DND-41 (cell line): ENCODE data around the gene SLC38A10.
A peak's percentile ranks its signal among the peaks of the same experiment; 100 is the strongest.

Experiments
- ATAC-seq: fragments of 200-7000 bp; cut with Tn5 transposase; 3 replicates; pipeline ENCODE4 v1.9.1; 2021; ENCODE audit warnings: low read depth; ENCODE audit not compliant: insufficient read depth
- DNase-seq: peaks from one replicate; pipeline ENCODE4 v3.0.0-alpha.2; 2020
- H2AFZ ChIP-seq: 2 replicates; pipeline ENCODE4 v1.6.0; 2012; ENCODE audit warnings: low read depth, low read length
- H3K27ac ChIP-seq: 2 replicates; pipeline ENCODE4 v1.5.1; 2012; ENCODE audit warnings: low read length, inconsistent platforms
- H3K27me3 ChIP-seq: fragments of 200-600 bp; sonication (generic); 2 replicates; pipeline ENCODE4 v1.6.0; 2012; ENCODE audit warnings: low read length, mild to moderate bottlenecking, inconsistent platforms; ENCODE audit not compliant: insufficient read depth, poor library complexity
- H3K36me3 ChIP-seq: 2 replicates; pipeline ENCODE4 v1.5.1; 2012; ENCODE audit warnings: low read length, inconsistent platforms; ENCODE audit not compliant: insufficient read depth
- H3K4me1 ChIP-seq: 2 replicates; pipeline ENCODE4 v1.5.1; 2012; ENCODE audit warnings: mild to moderate bottlenecking, low read length; ENCODE audit not compliant: insufficient read depth
- H3K4me2 ChIP-seq: 2 replicates; pipeline ENCODE4 v1.6.0; 2012; ENCODE audit warnings: mild to moderate bottlenecking, moderate library complexity, low read length, inconsistent platforms; ENCODE audit not compliant: insufficient read depth
- H3K4me3 ChIP-seq, 2 experiments: fragments of 200-600 bp in 1 of 2; shearing (Covaris generic) in 1 of 2; 2 replicates each; pipeline ENCODE4 v1.5.1; 2012 to 2016; ENCODE audit warnings: inconsistent platforms in 2 of 2, low read length in 2 of 2, mild to moderate bottlenecking in 2 of 2, low read depth in 1 of 2, moderate library complexity in 1 of 2
- H3K79me2 ChIP-seq: 2 replicates; pipeline ENCODE4 v1.6.0; 2012; ENCODE audit warnings: low read length, inconsistent platforms; ENCODE audit not compliant: insufficient read depth
- H3K9ac ChIP-seq: 2 replicates; pipeline ENCODE4 v1.6.0; 2012; ENCODE audit warnings: low read depth, mild to moderate bottlenecking, inconsistent platforms, low read length, moderate library complexity
- H3K9me3 ChIP-seq: 2 replicates; pipeline ENCODE4 v1.5.1; 2012; ENCODE audit warnings: low read length, moderate library complexity, mild to moderate bottlenecking, inconsistent platforms; ENCODE audit not compliant: insufficient read depth, severe bottlenecking
- H4K20me1 ChIP-seq: 2 replicates; pipeline ENCODE4 v1.6.0; 2012; ENCODE audit warnings: low read length; ENCODE audit not compliant: insufficient read depth
- EZH2 ChIP-seq: IDR thresholded peaks from 3 replicates; pipeline ENCODE4 v1.6.1; 2012; ENCODE audit warnings: borderline replicate concordance, low read depth, mild to moderate bottlenecking, moderate library complexity, low read length, inconsistent platforms; ENCODE audit not compliant: severe bottlenecking
- TF ChIP-seq, protein P1 (sequence below): IDR thresholded peaks from 2 replicates; pipeline ENCODE4 v1.5.1; 2012; ENCODE audit warnings: borderline replicate concordance, low read length, moderate library complexity, mild to moderate bottlenecking; ENCODE audit not compliant: poor library complexity, severe bottlenecking; ENCODE audit errors: extremely low read depth

SLC38A10 gene

DNA sequence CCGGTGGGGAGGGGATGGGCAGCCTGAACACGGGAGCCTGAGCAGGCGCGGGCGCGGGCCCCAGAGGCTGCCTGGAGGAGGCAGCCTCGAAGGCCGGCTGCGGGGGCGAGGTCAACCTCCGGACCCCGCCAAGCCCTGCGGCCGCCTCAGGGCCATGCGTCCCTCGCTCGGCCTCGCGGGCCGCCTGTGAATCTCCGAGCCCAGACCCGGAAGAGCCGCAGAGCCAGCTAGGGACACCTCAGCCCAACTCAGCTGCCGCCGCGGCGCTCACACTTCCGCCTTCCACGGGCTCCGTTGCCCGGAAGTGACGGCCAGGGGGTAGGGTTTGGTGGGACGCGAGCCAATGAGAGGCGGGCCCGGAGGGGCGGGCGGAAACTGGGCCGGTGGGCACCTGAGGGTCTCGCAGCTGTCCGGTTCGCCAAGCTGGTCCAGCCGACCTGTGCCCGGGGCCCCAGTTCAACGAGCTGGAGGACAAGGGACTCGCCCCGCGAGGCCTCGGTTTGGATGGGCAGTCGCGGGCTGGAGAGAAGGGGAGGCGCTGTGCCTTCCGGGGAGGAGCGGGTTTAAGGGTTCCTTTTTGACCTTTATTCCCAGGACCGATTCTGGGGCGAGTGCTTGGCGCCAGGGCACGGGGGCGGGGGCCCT, at the start of gene SLC38A10:
SLC38A10 (minus strand) TSS at position 277 of the 645 bp plus-strand sequence. CDS start 386 bp downstream, outside the sequence.
- Histone ChIP-seq H2AFZ (peak within 1 kb of the TSS; percentile 96), H3K9ac (peak within 1 kb of the TSS; percentile 95), H3K27ac (peak within 1 kb of the TSS; percentile 88)

DNA sequence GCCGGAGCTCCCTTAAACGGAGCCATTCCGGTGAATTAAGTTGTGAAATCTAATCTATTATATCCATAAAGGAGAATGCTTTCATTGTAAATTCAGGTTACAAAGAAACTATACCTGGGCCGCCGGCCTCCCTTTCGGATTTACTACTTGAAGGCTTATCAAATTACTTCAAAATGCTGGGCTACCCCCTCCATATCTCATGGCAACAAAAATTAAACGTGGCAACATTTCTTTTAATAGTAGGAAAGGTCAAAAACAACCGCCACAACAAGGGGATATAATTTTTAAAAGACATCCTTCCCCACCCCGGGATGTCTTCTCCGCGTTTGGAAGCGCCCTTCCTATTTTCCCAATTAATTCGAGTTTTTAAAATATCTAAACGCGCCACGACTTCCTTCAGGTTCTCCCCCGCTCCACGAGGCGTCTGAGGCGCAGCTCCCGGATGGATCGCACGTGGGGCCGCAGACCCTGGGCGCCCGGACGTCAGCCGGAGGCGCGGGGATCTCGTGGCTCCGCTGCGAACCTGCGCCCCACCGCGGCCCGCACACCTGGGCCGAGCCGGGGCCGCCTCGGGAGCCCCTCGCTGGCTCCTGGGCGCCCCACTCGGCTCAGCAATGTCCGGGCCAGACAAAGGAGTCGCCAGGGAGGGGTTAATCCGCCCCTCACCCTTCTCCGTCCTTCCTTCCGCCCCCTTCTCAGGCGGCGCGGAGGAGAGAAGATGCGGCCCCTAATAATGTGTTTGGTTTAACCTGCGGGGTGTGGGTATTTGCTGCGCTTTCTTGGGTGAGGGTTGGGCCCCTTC, 47.4 kb upstream of the SLC38A10 start:
- Histone ChIP-seq H3K4me2 (peak overlapping the region; percentile 37; the same call in 1 of the 2 replicates), H3K4me3 (no peak overlapping the region), H4K20me1 (peaks cover 44% of the 10 kb centered on the region), H3K4me1 (peaks cover 23% of the 10 kb centered on the region), H3K36me3 (peaks cover 6% of the 10 kb centered on the region; the same call in 1 of the 2 replicates), H3K9me3 (no peaks in the 10 kb centered on the region), H3K27me3 (peaks cover 4% of the 10 kb centered on the region), H3K27ac (no peak overlapping the region), H2AFZ (no peak overlapping the region), H3K9ac (no peak overlapping the region), H3K79me2 (peaks cover 42% of the 10 kb centered on the region)
- DNase-seq: no peak
- no peak for TF ChIP-seq EZH2
- TF ChIP-seq, protein P1, sequence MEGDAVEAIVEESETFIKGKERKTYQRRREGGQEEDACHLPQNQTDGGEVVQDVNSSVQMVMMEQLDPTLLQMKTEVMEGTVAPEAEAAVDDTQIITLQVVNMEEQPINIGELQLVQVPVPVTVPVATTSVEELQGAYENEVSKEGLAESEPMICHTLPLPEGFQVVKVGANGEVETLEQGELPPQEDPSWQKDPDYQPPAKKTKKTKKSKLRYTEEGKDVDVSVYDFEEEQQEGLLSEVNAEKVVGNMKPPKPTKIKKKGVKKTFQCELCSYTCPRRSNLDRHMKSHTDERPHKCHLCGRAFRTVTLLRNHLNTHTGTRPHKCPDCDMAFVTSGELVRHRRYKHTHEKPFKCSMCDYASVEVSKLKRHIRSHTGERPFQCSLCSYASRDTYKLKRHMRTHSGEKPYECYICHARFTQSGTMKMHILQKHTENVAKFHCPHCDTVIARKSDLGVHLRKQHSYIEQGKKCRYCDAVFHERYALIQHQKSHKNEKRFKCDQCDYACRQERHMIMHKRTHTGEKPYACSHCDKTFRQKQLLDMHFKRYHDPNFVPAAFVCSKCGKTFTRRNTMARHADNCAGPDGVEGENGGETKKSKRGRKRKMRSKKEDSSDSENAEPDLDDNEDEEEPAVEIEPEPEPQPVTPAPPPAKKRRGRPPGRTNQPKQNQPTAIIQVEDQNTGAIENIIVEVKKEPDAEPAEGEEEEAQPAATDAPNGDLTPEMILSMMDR: no peak
- no peak for ATAC-seq

More for the DNA sequence above, at the start of gene SLC38A10:
- TF ChIP-seq, protein P1: peak; percentile 21
- TF ChIP-seq EZH2: no peak
- H3K4me2 ChIP-seq: peak within 1 kb of the TSS; percentile 95
- ATAC-seq (peak; percentile 92), DNase-seq (peak; percentile 90)
- H3K9me3 ChIP-seq: no peaks in the 10 kb centered on the region
- H3K27me3 ChIP-seq: no peaks in the 10 kb centered on the region
- H3K4me3 ChIP-seq: peak within 1 kb of the TSS; percentile 91 to 93
- peaks cover 50% of the 10 kb centered on the region for H3K79me2 ChIP-seq
- H4K20me1 ChIP-seq: peaks cover 10% of the 10 kb centered on the region
- H3K36me3 ChIP-seq: peaks cover 6% of the 10 kb centered on the region
- peaks cover 32% of the 10 kb centered on the region for H3K4me1 ChIP-seq

DNA sequence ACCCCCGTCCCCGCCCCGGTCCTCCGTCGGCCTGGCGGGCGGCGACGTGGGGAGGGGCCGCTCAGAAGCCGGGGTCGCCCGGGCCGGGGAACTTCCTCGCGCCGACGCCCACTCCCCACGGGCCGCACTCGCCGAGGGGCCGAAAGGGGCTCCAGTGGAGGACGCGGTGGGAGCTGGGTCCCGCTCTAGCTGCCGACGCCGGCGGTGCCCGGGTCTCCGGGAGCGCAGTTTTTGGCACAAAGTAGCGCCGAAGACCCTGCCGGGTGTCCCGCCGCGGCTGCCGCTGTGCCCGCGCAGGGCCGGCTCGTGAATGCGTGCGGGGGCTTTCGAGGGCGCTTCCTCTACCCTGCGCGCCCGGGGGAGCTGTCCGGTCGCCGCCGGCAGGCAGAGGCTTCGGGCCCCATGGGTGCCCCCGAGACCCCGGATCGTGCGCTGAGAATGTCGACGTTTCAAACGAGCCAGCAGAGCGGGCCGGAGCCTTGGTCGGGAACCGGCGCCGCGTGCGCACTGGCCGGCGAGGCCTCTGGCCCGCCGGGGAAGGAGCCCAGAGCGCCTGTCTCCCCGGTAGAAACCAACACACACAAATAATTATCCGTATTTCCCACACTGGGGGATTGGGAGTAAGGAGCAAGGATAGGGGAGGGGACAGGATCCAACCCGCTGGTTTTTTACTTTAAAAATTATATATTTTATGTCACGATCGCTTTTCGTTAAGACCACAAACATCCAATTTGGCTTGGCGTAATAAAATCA, 46.6 kb upstream of the SLC38A10 start:
- H3K4me3 ChIP-seq: no peak overlapping the region
- peaks cover 42% of the 10 kb centered on the region for H3K79me2 ChIP-seq
- H3K9me3 ChIP-seq: no peaks in the 10 kb centered on the region
- H3K9ac ChIP-seq: no peak overlapping the region
- DNase-seq (no peak), ATAC-seq (no peak)
- no peak overlapping the region for H2AFZ ChIP-seq
- peaks cover 47% of the 10 kb centered on the region for H4K20me1 ChIP-seq
- H3K27ac ChIP-seq: no peak overlapping the region
- H3K4me1 ChIP-seq: peaks cover 19% of the 10 kb centered on the region
- peaks cover 4% of the 10 kb centered on the region for H3K27me3 ChIP-seq
- TF ChIP-seq, protein P1: no peak
- no peak for TF ChIP-seq EZH2
- H3K4me2 ChIP-seq: no peak overlapping the region
- H3K36me3 ChIP-seq: peaks cover 6% of the 10 kb centered on the region; the same call in 1 of the 2 replicates
